GM23248 (cell line): ENCODE data around the gene LRRN2. TPM values are rescaled to one million over a fixed set of nuclear protein-coding genes. Genes with fewer than 3 reads are reported as not detected.

Experiments
- DNase-seq: peaks from one replicate; pipeline ENCODE4 v3.0.0-alpha.2; 2015
- H2AFZ ChIP-seq: fragments of 200-600 bp; sonication (generic); 2 replicates; pipeline ENCODE4 v1.6.1; 2016; ENCODE audit warnings: antibody characterized with exemption
- H3F3A ChIP-seq: fragments of 200-600 bp; sonication (generic); 2 replicates; pipeline ENCODE4 v1.6.1; 2016; ENCODE audit warnings: mild to moderate bottlenecking, antibody characterized with exemption, mixed run types; ENCODE audit not compliant: insufficient read depth
- H3K27ac ChIP-seq: fragments of 200-600 bp; sonication (generic); 2 replicates; pipeline ENCODE4 v1.5.1; 2016; ENCODE audit warnings: mild to moderate bottlenecking
- H3K27me3 ChIP-seq: fragments of 200-600 bp; sonication (generic); replicated peaks from 2 replicates; pipeline ENCODE4 v1.6.1; 2016; ENCODE audit warnings: mild to moderate bottlenecking; ENCODE audit not compliant: insufficient read depth
- H3K36me3 ChIP-seq: fragments of 200-600 bp; sonication (generic); 2 replicates; pipeline ENCODE4 v1.6.1; 2016; ENCODE audit warnings: low read depth, mild to moderate bottlenecking
- H3K4me1 ChIP-seq: fragments of 200-600 bp; sonication (generic); 2 replicates; pipeline ENCODE4 v1.6.1; 2016; ENCODE audit warnings: mild to moderate bottlenecking; ENCODE audit not compliant: insufficient read depth
- H3K4me2 ChIP-seq: fragments of 200-600 bp; sonication (generic); one replicate; pipeline ENCODE4 v1.6.1; 2016; ENCODE audit warnings: mild to moderate bottlenecking; ENCODE audit not compliant: unreplicated experiment
- H3K4me3 ChIP-seq: fragments of 200-600 bp; sonication (generic); 2 replicates; pipeline ENCODE4 v1.5.1; 2016; ENCODE audit warnings: mild to moderate bottlenecking
- H3K79me2 ChIP-seq: fragments of 200-600 bp; sonication (generic); 2 replicates; pipeline ENCODE4 v1.6.1; 2016; ENCODE audit warnings: mild to moderate bottlenecking; ENCODE audit not compliant: insufficient read depth
- H3K9ac ChIP-seq: fragments of 200-600 bp; sonication (generic); 2 replicates; pipeline ENCODE4 v1.6.1; 2016; ENCODE audit warnings: mild to moderate bottlenecking
- H3K9me2 ChIP-seq: fragments of 200-600 bp; sonication (generic); 2 replicates; pipeline ENCODE4 v1.6.1; 2016; ENCODE audit warnings: mixed run types, mild to moderate bottlenecking, moderate library complexity; ENCODE audit not compliant: insufficient read depth
- H3K9me3 ChIP-seq: fragments of 200-600 bp; sonication (generic); one replicate; pipeline ENCODE4 v1.6.1; 2017; ENCODE audit warnings: low read depth
- H4K20me1 ChIP-seq: fragments of 200-600 bp; sonication (generic); 2 replicates; pipeline ENCODE4 v1.6.0; 2016; ENCODE audit not compliant: insufficient read depth
- EZH2 ChIP-seq: fragments of 200-600 bp; sonication (generic); IDR thresholded peaks from 2 replicates; pipeline ENCODE4 v1.6.1; 2018; ENCODE audit warnings: antibody characterized with exemption, mild to moderate bottlenecking; ENCODE audit not compliant: insufficient read depth, poor library complexity, severe bottlenecking
- EZH2phosphoT487 ChIP-seq: fragments of 200-600 bp; sonication (generic); IDR thresholded peaks from 2 replicates; pipeline ENCODE4 v1.6.1; 2018; ENCODE audit warnings: antibody characterized with exemption, moderate library complexity, mild to moderate bottlenecking, low read depth; ENCODE audit not compliant: insufficient read depth
- WGBS, 2 experiments: methylation state at CpG; one replicate each; pipeline ENCODE4 v1.1.6; 2015 to 2017; ENCODE audit warnings: low lambda C conversion rate in 2 of 2, low coverage in 1 of 2; ENCODE audit errors: missing lambda C conversion rate in 2 of 2; 5-methylcytosine and 5-hydroxymethylcytosine counted together
- in situ Hi-C: fragments of 300-500 bp; cut with MboI; formaldehyde crosslinking; loops from 2 replicates; pipeline ENCODE4 v1.15.0; 2020
- polyA plus RNA-seq: library from polyadenylated mRNA; unstranded; fragments of >200 nt; fragmentation: Nextera tagmentation; extraction: Ambion mirVana; gene quantifications from 2 replicates; pipeline ENCODE4 v1.2.1, GENCODE V29; 2016
- total RNA-seq: library from RNA; depleted of rRNA; stranded (reverse); fragments of >200 nt; shearing (Covaris generic); gene quantifications from 2 replicates; pipeline ENCODE4 v1.2.3, GENCODE V29; 2014

The LRRN2 gene
- total and polyA plus RNA-seq, 2 experiments from 2014 or later: 0.22 TPM; not detected in 1

DNA sequence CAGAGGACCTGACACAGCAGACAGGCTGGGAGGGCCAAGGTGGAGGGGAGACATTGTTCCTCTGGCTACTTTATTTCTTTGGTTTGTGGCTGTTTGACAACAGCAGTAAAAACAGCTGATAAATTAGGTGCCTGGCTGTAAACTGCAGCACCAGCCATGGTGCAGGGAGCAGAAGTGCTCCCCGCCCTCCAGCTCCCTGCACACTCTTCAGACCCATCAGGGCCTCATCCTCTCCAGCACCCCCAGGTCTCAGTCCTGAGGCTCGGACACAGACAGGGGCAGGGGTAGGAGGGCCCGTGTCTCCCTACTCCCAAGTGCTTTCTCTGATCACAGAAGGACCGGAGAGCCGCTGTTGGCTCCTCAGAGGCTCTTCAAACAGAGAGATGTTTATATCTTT, 17.7 kb upstream of the LRRN2 start:
- no peak for DNase-seq
- Histone ChIP-seq H3F3A (no peaks in the 10 kb centered on the region), H4K20me1 (no peaks in the 10 kb centered on the region), H2AFZ (no peak overlapping the region), H3K36me3 (no peaks in the 10 kb centered on the region), H3K9me3 (no peaks in the 10 kb centered on the region), H3K79me2 (no peaks in the 10 kb centered on the region), H3K9ac (no peak overlapping the region), H3K27ac (no peak overlapping the region), H3K4me1 (no peaks in the 10 kb centered on the region), H3K9me2 (no peaks in the 10 kb centered on the region), H3K4me3 (no peak overlapping the region), H3K27me3 (peaks cover 42% of the 10 kb centered on the region), H3K4me2 (no peak overlapping the region)
- 10 to 12% methylated on average over 5 of the region's 5 CpGs for WGBS, 2 experiments
- in situ Hi-C loops: no loop called here
- TF ChIP-seq EZH2phosphoT487: no peak
- no peak for TF ChIP-seq EZH2

DNA sequence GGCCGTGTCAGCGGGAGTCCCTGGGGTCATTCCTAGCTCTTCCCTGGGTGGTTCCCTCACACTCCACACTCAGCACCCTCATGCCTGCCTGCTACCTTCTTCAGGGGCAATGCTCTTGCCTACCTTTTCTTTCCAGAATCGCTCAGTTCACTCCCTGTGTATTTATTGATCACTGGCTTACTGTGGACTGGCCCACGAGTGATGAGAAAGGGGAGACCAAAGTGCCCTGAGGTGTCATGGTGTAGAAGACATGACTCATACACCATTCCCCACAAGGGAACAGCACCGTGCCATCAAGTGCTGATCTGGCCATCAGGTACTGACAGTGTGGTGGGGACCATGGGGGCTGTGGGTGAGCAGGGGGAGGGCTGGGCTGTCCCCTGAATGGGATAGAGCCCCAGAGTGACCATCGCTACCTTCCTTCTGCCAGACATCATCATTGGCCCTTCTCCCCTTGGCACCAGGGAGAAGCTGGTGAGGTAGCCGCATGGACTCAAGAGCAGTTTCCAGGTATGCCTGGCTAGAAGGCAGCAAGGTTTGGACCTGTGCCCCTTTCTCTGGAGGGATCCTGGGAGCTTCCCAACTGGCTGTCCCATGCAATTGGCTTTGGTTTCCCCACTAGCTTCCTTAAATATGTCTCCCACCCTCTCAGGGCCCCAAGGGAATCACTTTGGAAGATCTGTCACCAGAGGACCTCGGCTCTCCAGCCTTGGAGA, 17.2 kb upstream of the LRRN2 start:
- no peak for TF ChIP-seq EZH2
- no peak for TF ChIP-seq EZH2phosphoT487
- no peak overlapping the region for H3K4me3 ChIP-seq
- H3K9ac ChIP-seq: no peak overlapping the region
- no peaks in the 10 kb centered on the region for H3K9me2 ChIP-seq
- H2AFZ ChIP-seq: no peak overlapping the region
- no peaks in the 10 kb centered on the region for H3K4me1 ChIP-seq
- H3F3A ChIP-seq: no peaks in the 10 kb centered on the region
- no peaks in the 10 kb centered on the region for H3K79me2 ChIP-seq
- WGBS, 2 experiments: 33 to 41% methylated on average over 7 to 8 of the region's 8 CpGs
- H4K20me1 ChIP-seq: no peaks in the 10 kb centered on the region
- no peaks in the 10 kb centered on the region for H3K36me3 ChIP-seq
- H3K27me3 ChIP-seq: peaks cover 39% of the 10 kb centered on the region
- no peaks in the 10 kb centered on the region for H3K9me3 ChIP-seq
- no peak overlapping the region for H3K4me2 ChIP-seq
- in situ Hi-C loops: no loop called here
- DNase-seq: no peak
- no peak overlapping the region for H3K27ac ChIP-seq

DNA sequence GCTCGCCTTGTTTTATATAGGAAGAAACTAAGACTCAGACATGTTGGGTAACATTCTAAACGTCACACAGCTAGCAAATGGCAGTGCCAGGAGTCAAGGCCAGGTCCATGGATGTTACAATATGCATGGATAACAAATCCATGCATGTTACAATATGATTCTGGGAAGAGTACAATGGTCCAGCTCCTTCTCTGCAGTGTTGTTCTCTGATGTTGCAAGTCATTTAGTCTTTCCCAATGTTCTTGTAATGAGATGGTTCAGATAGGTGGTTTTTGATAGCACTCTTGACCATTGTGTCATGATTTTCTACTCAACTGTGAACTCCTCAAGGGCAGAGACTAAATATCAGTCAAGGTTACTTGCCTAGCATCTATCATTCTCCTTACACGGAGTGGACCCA, 15.7 kb upstream of the LRRN2 start:
- H3K4me1 ChIP-seq: no peaks in the 10 kb centered on the region
- H3F3A ChIP-seq: no peaks in the 10 kb centered on the region
- 33 to 36% methylated on average over 3 of the region's 3 CpGs for WGBS, 2 experiments
- no peak overlapping the region for H3K4me3 ChIP-seq
- H3K36me3 ChIP-seq: no peaks in the 10 kb centered on the region
- H3K9ac ChIP-seq: no peak overlapping the region
- no peak overlapping the region for H3K27ac ChIP-seq
- H3K27me3 ChIP-seq: peaks cover 39% of the 10 kb centered on the region
- H3K9me2 ChIP-seq: no peaks in the 10 kb centered on the region
- H2AFZ ChIP-seq: no peak overlapping the region
- no peak for TF ChIP-seq EZH2phosphoT487
- no peak for TF ChIP-seq EZH2
- no peaks in the 10 kb centered on the region for H3K79me2 ChIP-seq
- no peak for DNase-seq
- in situ Hi-C loops: no loop called here
- H3K4me2 ChIP-seq: no peak overlapping the region
- H4K20me1 ChIP-seq: no peaks in the 10 kb centered on the region
- H3K9me3 ChIP-seq: no peaks in the 10 kb centered on the region

DNA sequence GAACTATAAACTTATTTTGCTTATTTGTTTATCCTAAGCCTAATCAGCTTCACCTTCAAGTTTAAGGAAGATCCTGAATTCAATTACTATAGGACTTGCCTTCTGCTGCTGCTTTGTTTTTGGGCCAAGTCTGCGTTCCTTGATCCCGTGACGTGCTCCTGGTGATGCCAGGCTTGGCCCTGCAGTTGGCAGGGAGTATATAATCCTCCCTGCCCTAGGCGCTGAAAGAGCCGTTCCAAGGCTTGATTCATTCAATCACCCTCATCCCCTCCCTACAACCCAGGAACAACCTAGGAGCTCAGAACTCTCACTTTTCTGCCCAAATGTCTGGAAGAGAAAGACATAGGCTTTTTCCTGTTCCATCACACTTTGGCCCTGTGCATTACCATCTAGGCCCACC, 12.4 kb upstream of the LRRN2 start:
- Histone ChIP-seq H3K27me3 (peaks cover 67% of the 10 kb centered on the region), H3K36me3 (no peaks in the 10 kb centered on the region), H3K4me3 (no peak overlapping the region), H4K20me1 (no peaks in the 10 kb centered on the region), H3K27ac (no peak overlapping the region), H2AFZ (no peak overlapping the region), H3K4me1 (no peaks in the 10 kb centered on the region), H3K9ac (no peak overlapping the region), H3K79me2 (no peaks in the 10 kb centered on the region), H3K4me2 (no peak overlapping the region), H3K9me2 (no peaks in the 10 kb centered on the region), H3F3A (no peaks in the 10 kb centered on the region), H3K9me3 (no peaks in the 10 kb centered on the region)
- no peak for DNase-seq
- 15 to 24% methylated on average over 5 of the region's 5 CpGs for WGBS, 2 experiments
- TF ChIP-seq EZH2phosphoT487: no peak
- TF ChIP-seq EZH2: no peak
- in situ Hi-C loops: no loop called here
